PC-9 (cell line): Measurements from ENCODE around the gene DERL3. TPM values are rescaled to one million over a fixed set of nuclear protein-coding genes. Genes with fewer than 3 reads are reported as not detected.

Source experiments
- BruUV-seq: library from RNA; stranded (reverse); fragments of 400-500 nt; replicated peaks from 2 replicates; lab custom pipeline; 2021; lab: Mats Ljungman, UMichigan
- CTCF ChIA-PET: fragments of 300-600 bp; sonication (Branson Sonifier 250); formaldehyde crosslinking; loops from one replicate; lab custom pipeline; 2022; ENCODE audit warnings: antibody characterized with exemption; lab: Charles Lee
- POLR2A ChIA-PET: fragments of 300-600 bp; sonication (Branson Sonifier 250); formaldehyde crosslinking; loops from one replicate; lab custom pipeline; 2022; ENCODE audit warnings: antibody characterized with exemption; ENCODE audit not compliant: unreplicated experiment; lab: Charles Lee
- DNase-seq, 2 experiments: peaks; one replicate each; pipeline versions ENCODE4 v3.0.0 to v3.0.0-alpha.2; 2015 to 2022; ENCODE audit warnings: mixed read lengths in 1 of 2
- H2AFZ ChIP-seq: fragments of 200-600 bp; sonication (generic); 2 replicates; pipeline ENCODE4 v1.8.1; 2017; ENCODE audit warnings: antibody characterized with exemption
- H3F3A ChIP-seq: fragments of 200-600 bp; sonication (generic); 2 replicates; pipeline ENCODE4 v1.8.1; 2017; ENCODE audit warnings: antibody characterized with exemption, mild to moderate bottlenecking, low read depth; ENCODE audit not compliant: insufficient read depth
- H3K27ac ChIP-seq: fragments of 200-600 bp; sonication (generic); 2 replicates; pipeline ENCODE4 v1.6.1; 2016; ENCODE audit warnings: mixed run types
- H3K27me3 ChIP-seq: fragments of 200-600 bp; sonication (generic); 2 replicates; pipeline ENCODE4 v1.6.1; 2016; ENCODE audit warnings: low read depth, mixed run types; ENCODE audit not compliant: insufficient read depth
- H3K36me3 ChIP-seq: fragments of 200-600 bp; sonication (generic); 2 replicates; pipeline ENCODE4 v1.6.1; 2016; ENCODE audit warnings: low read depth, mixed run types
- H3K4me1 ChIP-seq: fragments of 200-600 bp; sonication (generic); replicated peaks from 2 replicates; pipeline ENCODE4 v1.6.1; 2016; ENCODE audit warnings: mixed run types; ENCODE audit not compliant: insufficient read depth
- H3K4me2 ChIP-seq: fragments of 200-600 bp; sonication (generic); 2 replicates; pipeline ENCODE4 v1.6.1; 2017; ENCODE audit warnings: mixed run types
- H3K4me3 ChIP-seq: fragments of 200-600 bp; sonication (generic); 2 replicates; pipeline ENCODE4 v1.6.1; 2016; ENCODE audit warnings: mixed run types
- H3K79me2 ChIP-seq: fragments of 200-600 bp; sonication (generic); 2 replicates; pipeline ENCODE4 v1.6.1; 2017; ENCODE audit warnings: low read depth, mixed run types
- H3K9me2 ChIP-seq: fragments of 200-600 bp; sonication (generic); 2 replicates; pipeline ENCODE4 v1.8.1; 2017; ENCODE audit warnings: mild to moderate bottlenecking; ENCODE audit not compliant: insufficient read depth
- H3K9me3 ChIP-seq: fragments of 200-600 bp; sonication (generic); 2 replicates; pipeline ENCODE4 v1.8.1; 2016; ENCODE audit warnings: low read depth; ENCODE audit not compliant: insufficient read depth
- H4K20me1 ChIP-seq: fragments of 200-600 bp; sonication (generic); 2 replicates; pipeline ENCODE4 v1.8.1; 2017; ENCODE audit not compliant: insufficient read depth
- CTCF ChIP-seq: fragments of 200-600 bp; sonication (generic); conservative IDR thresholded peaks from 2 replicates; pipeline ENCODE4 v1.6.1; 2017; ENCODE audit warnings: mixed run types, antibody characterized with exemption, mild to moderate bottlenecking, moderate library complexity
- EZH2 ChIP-seq: fragments of 200-600 bp; sonication (generic); IDR thresholded peaks from 2 replicates; pipeline ENCODE4 v1.8.0; 2017; ENCODE audit warnings: antibody characterized with exemption, low read depth
- intact Hi-C: fragments of 100-400 bp; cut with micrococcal nuclease; formaldehyde crosslinking; loops from one replicate; pipeline ENCODE4 v1.10.0; 2022; ENCODE audit not compliant: unreplicated experiment
- total RNA-seq: library from RNA; stranded (reverse); gene quantifications from 2 replicates; pipeline ENCODE4 v1.2.3, GENCODE V29; 2021

Gene DERL3
- total RNA-seq, 1 experiment from 2014 or later: 0.41 TPM

DNA sequence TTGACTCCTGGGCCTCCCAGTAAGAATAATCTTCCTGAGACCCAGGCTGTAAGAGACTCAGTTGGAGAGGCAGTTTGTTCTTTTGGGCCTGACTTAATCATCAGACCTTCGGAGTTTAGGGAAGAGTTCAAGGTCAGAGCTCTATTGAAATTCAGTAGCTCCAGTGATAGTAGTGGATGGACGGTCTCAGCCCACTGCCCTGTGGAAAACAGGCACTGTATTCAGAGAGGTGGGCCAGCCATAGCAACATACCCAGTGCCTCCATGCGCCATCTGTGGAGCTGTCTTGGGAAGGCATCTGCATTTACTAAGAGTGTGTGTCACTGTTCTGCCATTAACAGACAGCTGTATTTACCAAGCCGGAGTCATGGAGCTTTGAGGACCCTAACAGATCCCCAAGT, 49.2 kb downstream of the DERL3 start:
- Histone ChIP-seq H3K9me2 (no peaks in the 10 kb centered on the region), H2AFZ (no peak overlapping the region), H3F3A (no peaks in the 10 kb centered on the region), H4K20me1 (peaks cover 52% of the 10 kb centered on the region), H3K4me2 (peak overlapping the region; percentile 89; the same call in 1 of the 2 replicates), H3K36me3 (peaks cover 5% of the 10 kb centered on the region; the same call in 1 of the 2 replicates), H3K79me2 (peaks cover 51% of the 10 kb centered on the region), H3K4me3 (no peak overlapping the region), H3K27me3 (no peaks in the 10 kb centered on the region), H3K27ac (no peak overlapping the region), H3K4me1 (peaks cover 21% of the 10 kb centered on the region), H3K9me3 (no peaks in the 10 kb centered on the region)
- TF ChIP-seq EZH2: no peak
- no peak for TF ChIP-seq CTCF
- intact Hi-C loops: no loop called here
- BruUV-seq: no TSS peak
- DNase-seq: no peak
- CTCF ChIA-PET: no interaction called here
- POLR2A ChIA-PET: interaction anchor here (0.8 kb wide), 1 partner anchor 15 kb away, joined by 5 read pairs; no protein-coding TSS in a partner anchor

- H3K9me2 ChIP-seq: no peaks in the 10 kb centered on the region
- H3K36me3 ChIP-seq: 0 out of 2 replicates have a peak, but pooled peaks cover 5% of the 10 kb centered on the region
- CTCF ChIA-PET: interaction anchor here (0.6 kb wide), 1 partner anchor 259 kb away, joined by 14 read pairs; no protein-coding TSS in a partner anchor
- no peak overlapping the region for H3K27ac ChIP-seq
- peaks cover 52% of the 10 kb centered on the region for H4K20me1 ChIP-seq
- H3K4me3 ChIP-seq: no peak overlapping the region
- no peak for TF ChIP-seq EZH2
- TF ChIP-seq CTCF: no peak
- no peak for DNase-seq
- no peaks in the 10 kb centered on the region for H3K27me3 ChIP-seq
- no peak overlapping the region for H2AFZ ChIP-seq
- H3F3A ChIP-seq: no peaks in the 10 kb centered on the region
- H3K4me1 ChIP-seq: peaks cover 21% of the 10 kb centered on the region
- peak overlapping the region; percentile 89 for H3K4me2 ChIP-seq
- intact Hi-C loops: no loop called here
- H3K79me2 ChIP-seq: peaks cover 51% of the 10 kb centered on the region
- POLR2A ChIA-PET: interaction anchor here (0.8 kb wide), 1 partner anchor 15 kb away, joined by 5 read pairs; no protein-coding TSS in a partner anchor
- BruUV-seq: no TSS peak
- H3K9me3 ChIP-seq: no peaks in the 10 kb centered on the region
Measured at GRCh38 chr22:23789121-23789520, 49.7 kb downstream of the DERL3 start.

DNA sequence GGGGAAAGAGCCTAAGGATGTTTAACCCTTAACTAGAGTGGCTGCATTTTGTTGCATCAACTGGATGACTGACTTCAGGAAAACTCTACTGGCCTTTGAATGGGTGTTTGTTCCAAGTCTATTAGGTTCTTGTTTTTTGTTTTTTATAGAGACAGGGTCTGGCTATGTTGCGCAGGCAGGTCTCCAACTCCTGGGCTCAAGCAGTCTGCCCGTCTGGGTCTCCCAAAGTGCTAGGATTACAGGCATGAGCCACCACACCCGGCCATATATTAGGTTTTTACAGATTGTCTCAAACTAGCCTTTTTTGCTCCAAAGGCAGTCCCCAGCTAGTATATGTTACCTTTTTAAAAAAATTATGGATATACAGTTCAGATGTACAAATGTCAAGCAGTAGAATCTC, 50.9 kb downstream of the DERL3 start:
- peaks cover 52% of the 10 kb centered on the region for H4K20me1 ChIP-seq
- no peaks in the 10 kb centered on the region for H3K9me2 ChIP-seq
- H3K79me2 ChIP-seq: peaks cover 51% of the 10 kb centered on the region
- no peak for DNase-seq
- H3K9me3 ChIP-seq: no peaks in the 10 kb centered on the region
- H2AFZ ChIP-seq: no peak overlapping the region
- CTCF ChIA-PET: no interaction called here
- no peaks in the 10 kb centered on the region for H3F3A ChIP-seq
- intact Hi-C loops: no loop called here
- no peak overlapping the region for H3K27ac ChIP-seq
- peak overlapping the region; percentile 68 for H3K4me3 ChIP-seq
- H3K4me2 ChIP-seq: peak overlapping the region; percentile 89
- POLR2A ChIA-PET: no interaction called here
- peaks cover 21% of the 10 kb centered on the region for H3K4me1 ChIP-seq
- BruUV-seq: TSS peak; percentile 44
- no peaks in the 10 kb centered on the region for H3K27me3 ChIP-seq
- H3K36me3 ChIP-seq: no peaks in the 10 kb centered on the region
- TF ChIP-seq CTCF: no peak
- no peak for TF ChIP-seq EZH2
